H1 (cell line): ENCODE results near the gene KLHDC7A. TPM values are rescaled to one million over a fixed set of nuclear protein-coding genes. Genes with fewer than 3 reads are reported as not detected.

Source experiments
- CTCF ChIA-PET: fragments of 300-600 bp; sonication (Branson Sonifier 250); formaldehyde crosslinking; loops from one replicate; lab custom pipeline; 2021; ENCODE audit not compliant: partially characterized antibody; lab: Charles Lee
- POLR2A ChIA-PET: fragments of 300-600 bp; sonication (Branson Sonifier 250); formaldehyde crosslinking; loops from one replicate; lab custom pipeline; 2021; ENCODE audit warnings: inconsistent platforms; ENCODE audit not compliant: partially characterized antibody; lab: Charles Lee
- DNase-seq, 2 experiments: peaks; one replicate each; pipeline versions ENCODE4 v3.0.0 to v3.0.0-alpha.2; 2010 to 2022; ENCODE audit warnings: low spot score in 2 of 2, low read depth in 1 of 2, mixed read lengths in 1 of 2
- FAIRE-seq: peaks from 2 replicates; lab custom pipeline; 2011; peaks lifted over from hg19 to GRCh38; lab: Jason Lieb, UNC
- H2AFZ ChIP-seq: 2 replicates; pipeline ENCODE4 v1.8.1; 2012; ENCODE audit warnings: low read length, inconsistent platforms
- H2AK5ac ChIP-seq: 2 replicates; pipeline ENCODE4 v1.6.1; 2013; ENCODE audit warnings: low read depth, low read length
- H2BK120ac ChIP-seq: replicated peaks from 2 replicates; pipeline ENCODE3; 2013; ENCODE audit warnings: low read depth, low read length, inconsistent platforms
- H2BK12ac ChIP-seq: 2 replicates; pipeline ENCODE4 v1.6.1; 2013; ENCODE audit warnings: low read depth, low read length
- H2BK15ac ChIP-seq: 2 replicates; pipeline ENCODE4 v1.6.1; 2013; ENCODE audit warnings: low read length
- H2BK20ac ChIP-seq: 2 replicates; pipeline ENCODE4 v1.6.1; 2013; ENCODE audit warnings: low read length
- H2BK5ac ChIP-seq: 2 replicates; pipeline ENCODE4 v1.6.1; 2013; ENCODE audit warnings: low read depth, low read length
- H3K14ac ChIP-seq: 2 replicates; pipeline ENCODE4 v1.6.1; 2013; ENCODE audit warnings: inconsistent platforms; ENCODE audit not compliant: insufficient read length
- H3K18ac ChIP-seq: 2 replicates; pipeline ENCODE4 v1.6.1; 2013; ENCODE audit warnings: low read length; ENCODE audit errors: extremely low read depth
- H3K23ac ChIP-seq: 2 replicates; pipeline ENCODE4 v1.6.1; 2013; ENCODE audit warnings: inconsistent platforms; ENCODE audit not compliant: insufficient read length
- H3K23me2 ChIP-seq: 2 replicates; pipeline ENCODE4 v1.6.1; 2013; ENCODE audit warnings: low read depth, low read length
- H3K27ac ChIP-seq: 2 replicates; pipeline ENCODE4 v1.6.1; 2011; ENCODE audit warnings: low read depth, low read length, inconsistent platforms
- H3K27me3 ChIP-seq, 4 experiments: replicated peaks in 1 of 4; 1 replicate in 1 of 4; 2 replicates in 3 of 4; pipeline versions ENCODE4 v1.6.1 to v1.8.1; 2011 to 2013; ENCODE audit warnings: low read length in 3 of 4, mild to moderate bottlenecking in 3 of 4, inconsistent platforms in 2 of 4, mixed read lengths in 2 of 4, moderate library complexity in 1 of 4; ENCODE audit not compliant: control insufficient read depth in 3 of 4, insufficient read depth in 3 of 4; ENCODE audit errors: extremely low read depth in 1 of 4
- H3K36me3 ChIP-seq, 4 experiments: 2 replicates each; pipeline versions ENCODE4 v1.6.1 to v1.8.1; 2011 to 2013; ENCODE audit warnings: mild to moderate bottlenecking in 4 of 4, low read length in 3 of 4, moderate library complexity in 2 of 4, control low read depth in 1 of 4, inconsistent platforms in 1 of 4; ENCODE audit not compliant: insufficient read depth in 4 of 4, control insufficient read depth in 2 of 4
- H3K4ac ChIP-seq: replicated peaks from 2 replicates; pipeline ENCODE3; 2013; ENCODE audit warnings: low read length, low read depth, mixed read lengths, inconsistent platforms; ENCODE audit not compliant: insufficient read length
- H3K4me1 ChIP-seq, 4 experiments: replicated peaks in 1 of 4; 1 replicate in 1 of 4; 2 replicates in 3 of 4; pipeline versions ENCODE4 v1.6.1 to v1.8.1; 2011 to 2013; ENCODE audit warnings: low read length in 3 of 4, inconsistent platforms in 2 of 4, mixed read lengths in 1 of 4; ENCODE audit not compliant: insufficient read depth in 4 of 4, control insufficient read depth in 3 of 4
- H3K4me2 ChIP-seq, 2 experiments: 2 replicates each; pipeline versions ENCODE4 v1.6.1 to v1.8.1; 2011 to 2013; ENCODE audit warnings: low read depth in 2 of 2, low read length in 2 of 2, control low read depth in 1 of 2, inconsistent platforms in 1 of 2, mild to moderate bottlenecking in 1 of 2; ENCODE audit not compliant: insufficient read depth in 1 of 2
- H3K4me3 ChIP-seq, 4 experiments: fragments of 200-600, 300-600 bp in 1 of 4; sonication (generic), shearing (Covaris generic), sonication (Bioruptor Twin) in 1 of 4; 2 replicates each; pipeline versions ENCODE4 v1.5.1 to v1.8.1; 2011 to 2016; ENCODE audit warnings: low read length in 4 of 4, low read depth in 3 of 4, control low read depth in 2 of 4, inconsistent platforms in 2 of 4, mild to moderate bottlenecking in 2 of 4, mixed read lengths in 1 of 4, moderate library complexity in 1 of 4; ENCODE audit not compliant: insufficient read depth in 2 of 4; ENCODE audit errors: extremely low read depth in 1 of 4
- H3K56ac ChIP-seq: replicated peaks from 2 replicates; pipeline ENCODE3; 2013; ENCODE audit warnings: low read depth, mild to moderate bottlenecking, mixed read lengths, low read length, inconsistent platforms; ENCODE audit not compliant: insufficient read length
- H3K79me1 ChIP-seq: 2 replicates; pipeline ENCODE4 v1.6.1; 2013; ENCODE audit warnings: low read depth, low read length, control low read depth
- H3K79me2 ChIP-seq, 2 experiments: 2 replicates each; pipeline versions ENCODE4 v1.6.1 to v1.8.1; 2012 to 2013; ENCODE audit warnings: low read length in 2 of 2, mild to moderate bottlenecking in 2 of 2, inconsistent platforms in 1 of 2; ENCODE audit not compliant: insufficient read depth in 2 of 2, control insufficient read depth in 1 of 2
- H3K9ac ChIP-seq, 4 experiments: replicated peaks in 1 of 4; 1 replicate in 1 of 4; 2 replicates in 3 of 4; pipeline versions ENCODE4 v1.6.1 to v1.8.1; 2011 to 2013; ENCODE audit warnings: low read depth in 3 of 4, low read length in 3 of 4, control low read depth in 2 of 4, mild to moderate bottlenecking in 2 of 4, moderate library complexity in 2 of 4, inconsistent platforms in 1 of 4; ENCODE audit errors: extremely low read depth in 1 of 4
- H3K9me3 ChIP-seq, 2 experiments: 2 replicates each; pipeline versions ENCODE4 v1.6.1 to v1.8.1; 2012 to 2013; ENCODE audit warnings: mild to moderate bottlenecking in 2 of 2, moderate library complexity in 2 of 2, control low read depth in 1 of 2, inconsistent platforms in 1 of 2, low read depth in 1 of 2, low read length in 1 of 2, mixed read lengths in 1 of 2; ENCODE audit not compliant: insufficient read depth in 2 of 2
- H4K20me1 ChIP-seq, 2 experiments: replicated peaks in 1 of 2; 2 replicates each; pipeline versions ENCODE3 to v1.8.1; 2011 to 2013; ENCODE audit warnings: inconsistent platforms in 2 of 2, low read length in 2 of 2, mild to moderate bottlenecking in 1 of 2; ENCODE audit not compliant: insufficient read depth in 2 of 2, control insufficient read depth in 1 of 2
- H4K5ac ChIP-seq: 2 replicates; pipeline ENCODE4 v1.6.1; 2013; ENCODE audit warnings: low read length, low read depth, mixed read lengths, inconsistent platforms; ENCODE audit not compliant: insufficient read length
- H4K8ac ChIP-seq: 2 replicates; pipeline ENCODE4 v1.8.0; 2013; ENCODE audit warnings: mild to moderate bottlenecking, moderate library complexity, low read length, inconsistent platforms; ENCODE audit not compliant: insufficient read depth; ENCODE audit errors: extremely low read depth
- H4K91ac ChIP-seq: replicated peaks from 2 replicates; pipeline ENCODE3; 2013; ENCODE audit warnings: low read length, mixed read lengths, inconsistent platforms; ENCODE audit not compliant: insufficient read length
- CEBPB ChIP-seq: IDR thresholded peaks from 2 replicates; pipeline ENCODE4 v1.6.1; 2012; ENCODE audit warnings: low read depth, low read length
- PHF8 ChIP-seq: fragments of 200-600 bp; sonication (generic); conservative IDR thresholded peaks from 2 replicates; pipeline ENCODE4 v1.7.1; 2012; ENCODE audit warnings: low read depth, mild to moderate bottlenecking, inconsistent platforms, low read length, moderate library complexity
- SP4 ChIP-seq: IDR thresholded peaks from 2 replicates; pipeline ENCODE4 v1.6.1; 2012; ENCODE audit warnings: low read length, inconsistent platforms
- SRF ChIP-seq: IDR thresholded peaks from 2 replicates; pipeline ENCODE4 v1.6.1; 2011; ENCODE audit warnings: mild to moderate bottlenecking, low read depth, low read length, moderate library complexity
- ZNF274 ChIP-seq: IDR thresholded peaks from 2 replicates; pipeline ENCODE4 v1.7.0; 2012; ENCODE audit warnings: low read length, borderline replicate concordance; ENCODE audit errors: extremely low read depth
- WGBS, 2 experiments: shearing (Covaris generic) in 1 of 2; methylation state at CpG; one replicate each; pipeline versions ENCODE4 v1.1.6 to v1.1.7; 2013 to 2015; ENCODE audit warnings: low lambda C conversion rate in 2 of 2, mixed read lengths in 2 of 2, inconsistent platforms in 1 of 2, low coverage in 1 of 2, missing lambda C conversion rate in 1 of 2; ENCODE audit not compliant: insufficient replicate concordance in 2 of 2, insufficient coverage in 1 of 2, insufficient read length in 1 of 2; ENCODE audit errors: extremely low coverage in 1 of 2, missing lambda C conversion rate in 1 of 2; 5-methylcytosine and 5-hydroxymethylcytosine counted together
- polyA plus RNA-seq, 7 experiments: library from polyadenylated mRNA; depleted of rRNA in 3 of 7; stranded (reverse) in 5 of 7; unstranded in 2 of 7; fragments of >200 nt in 5 of 7; fragments of 200-250 nt in 2 of 7; gene quantifications; 1 replicate in 5 of 7; 2 replicates in 1 of 7; 4 replicates in 1 of 7; pipeline versions ENCODE4 v1.2.1 to v1.2.3, GENCODE V29; 2011 to 2013; ENCODE audit warnings: missing spikeins in 2 of 7, mixed read lengths in 2 of 7
- total RNA-seq: library from RNA; stranded (reverse); fragmentation: NEBNext Ultra II Directional; extraction: Animal tissue kit (Norgen Biotek cat#: 25700); gene quantifications from 2 replicates; pipeline ENCODE4 v1.2.1, GENCODE V29; 2021

The KLHDC7A gene
- total and polyA plus RNA-seq, 2 of the 8 experiments (the other 6 are each of a cell fraction or from before 2014, with no cell fraction given) = 3.9 to 18.9 TPM

GRCh38 chr1:18529714-18530113 lies 49.0 kb downstream of the KLHDC7A start:
- Histone ChIP-seq H3K18ac (no peak overlapping the region), H4K8ac (no peak overlapping the region), H2AFZ (no peak overlapping the region), H4K5ac (no peak overlapping the region), H3K27ac (no peak overlapping the region), H2BK15ac (no peak overlapping the region), H2BK5ac (no peak overlapping the region), H4K91ac (no peak overlapping the region), H3K27me3 (peaks cover 0 to 10% (median 3%) of the 10 kb centered on the region in 4 experiments; a peak in 5 of 7 replicates), H3K23me2 (no peaks in the 10 kb centered on the region), H3K79me1 (no peaks in the 10 kb centered on the region), H3K14ac (no peak overlapping the region), H3K9ac (no peak overlapping the region), H3K4ac (no peak overlapping the region), H3K4me1 (no peaks in the 10 kb centered on the region; a peak in 1 of 7 replicates), H2AK5ac (no peak overlapping the region), H3K9me3 (no peaks in the 10 kb centered on the region), H3K36me3 (no peaks in the 10 kb centered on the region), H3K23ac (no peak overlapping the region), H3K4me2 (no peak overlapping the region), H3K79me2 (no peaks in the 10 kb centered on the region), H4K20me1 (no peaks in the 10 kb centered on the region), H2BK20ac (no peak overlapping the region), H2BK12ac (no peak overlapping the region), H3K56ac (no peak overlapping the region), H2BK120ac (no peak overlapping the region), H3K4me3 (no peak overlapping the region)
- DNase-seq (peak in 1 of 2 experiments; percentile 22), FAIRE-seq (no peak)
- CTCF ChIA-PET = interaction anchor here (0.6 to 50.4 kb wide), 9 partner anchors 9 to 704 kb away, joined by 3 to 984 read pairs (median 3); no protein-coding TSS in a partner anchor
- TF ChIP-seq SP4 (no peak), PHF8 (no peak), CEBPB (no peak), ZNF274 (no peak), SRF (no peak)
- WGBS, 2 experiments = 88% methylated on average over 4 of the region's 4 CpGs; no CpG with 5 or more reads in 1 of the 2 experiments
- POLR2A ChIA-PET = interaction anchor here (1.1 kb wide), 1 partner anchor 43 kb away, joined by 3 read pairs; no protein-coding TSS in a partner anchor
